ENCODE results near the gene B3GNT3.

The B3GNT3 gene

GRCh38 chr19:17796838-17797423, 2.0 kb downstream of the B3GNT3 start:
- no peak for TF ChIP-seq CTCF (IDR thresholded peaks at IDR 0.05)

GRCh38 chr19:17797424-17798201, 2.7 kb downstream of the B3GNT3 start:
- no peak for TF ChIP-seq CTCF (IDR thresholded peaks at IDR 0.05)

- no peak for TF ChIP-seq CTCF (IDR thresholded peaks at IDR 0.05)
Observed at GRCh38 chr19:17802137-17802858, 7.4 kb downstream of the B3GNT3 start.

- TF ChIP-seq CTCF (IDR thresholded peaks at IDR 0.05), result no peak
Observed at GRCh38 chr19:17803264-17803896, 8.4 kb downstream of the B3GNT3 start.

GRCh38 chr19:17805427-17805826, 10.5 kb downstream of the B3GNT3 start:
- TF ChIP-seq CTCF (IDR thresholded peaks at IDR 0.05), result no peak

- TF ChIP-seq CTCF (IDR thresholded peaks at IDR 0.05), result no peak
Observed at GRCh38 chr19:17806945-17807344, 12.0 kb downstream of the B3GNT3 start.

GRCh38 chr19:17807731-17808316, 12.9 kb downstream of the B3GNT3 start:
- TF ChIP-seq CTCF (IDR thresholded peaks at IDR 0.05), result no peak

Data from LNCAP (cell line).